Keratinocyte (primary cell): Measurements from ENCODE around the gene TTC13.
"Not testable (repeated sequence)": the region's sequence is repeated elsewhere in the genome, so short reads cannot be mapped to it uniquely, and the experiment has no call there.

Experiments
- EZH2 ChIP-seq: IDR thresholded peaks from one replicate; pipeline ENCODE4 v1.6.1; 2012; ENCODE audit warnings: inconsistent platforms, mild to moderate bottlenecking, low read length, moderate library complexity
- TF ChIP-seq, protein P1 (sequence below), 3 experiments: IDR thresholded peaks in 1 of 3; conservative IDR thresholded peaks in 1 of 3; optimal IDR thresholded peaks in 1 of 3; 2 replicates in 2 of 3; 3 replicates in 1 of 3; pipeline versions ENCODE3 to v1.5.1; 2011; ENCODE audit warnings: low read length in 3 of 3, mild to moderate bottlenecking in 3 of 3, moderate library complexity in 2 of 3, control low read depth in 1 of 3, inconsistent platforms in 1 of 3; ENCODE audit not compliant: insufficient read depth in 2 of 3; ENCODE audit errors: extremely low read depth in 1 of 3

DNA sequence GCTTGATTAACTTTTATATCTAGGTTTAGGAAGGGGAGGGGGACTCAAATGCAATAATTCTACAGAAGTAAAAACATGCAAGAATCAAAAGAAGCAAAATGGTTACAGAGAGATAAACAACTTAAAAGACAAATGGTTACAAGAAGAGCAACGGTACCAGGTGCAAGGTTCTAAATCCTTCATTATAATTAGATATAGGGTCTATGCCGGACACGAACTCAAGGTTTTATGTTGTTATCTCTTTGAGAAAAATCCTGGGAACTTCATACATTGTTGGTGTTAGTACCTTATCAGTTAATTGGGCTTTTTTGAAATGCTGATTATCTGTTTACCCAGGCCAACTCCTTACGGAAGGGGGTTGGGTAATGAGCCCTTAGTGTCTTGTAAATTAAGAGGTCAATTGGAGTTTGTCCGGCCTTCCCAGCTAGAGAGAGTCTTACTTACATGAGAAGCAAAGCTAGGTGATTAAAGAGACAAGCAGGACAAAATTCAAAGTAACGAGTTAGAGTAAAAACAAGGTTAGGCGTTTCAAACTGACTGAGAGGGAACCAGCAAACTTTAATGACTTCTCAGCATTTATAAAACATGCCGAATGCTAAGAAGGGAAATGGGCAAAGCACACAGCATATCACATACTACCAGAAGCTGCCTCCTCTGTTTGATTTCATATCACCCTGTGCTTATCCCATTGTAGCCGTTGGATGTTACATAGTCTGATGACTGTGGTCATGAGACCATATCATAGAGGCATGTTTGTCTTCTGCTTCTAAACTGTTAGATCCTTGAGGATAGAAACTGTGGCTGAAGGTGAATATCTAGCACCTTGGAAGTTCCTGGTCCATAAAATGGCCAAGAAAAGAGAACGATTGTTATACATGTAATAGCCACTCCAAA, 6.2 kb upstream of the TTC13 start:
- TF ChIP-seq, protein P1, sequence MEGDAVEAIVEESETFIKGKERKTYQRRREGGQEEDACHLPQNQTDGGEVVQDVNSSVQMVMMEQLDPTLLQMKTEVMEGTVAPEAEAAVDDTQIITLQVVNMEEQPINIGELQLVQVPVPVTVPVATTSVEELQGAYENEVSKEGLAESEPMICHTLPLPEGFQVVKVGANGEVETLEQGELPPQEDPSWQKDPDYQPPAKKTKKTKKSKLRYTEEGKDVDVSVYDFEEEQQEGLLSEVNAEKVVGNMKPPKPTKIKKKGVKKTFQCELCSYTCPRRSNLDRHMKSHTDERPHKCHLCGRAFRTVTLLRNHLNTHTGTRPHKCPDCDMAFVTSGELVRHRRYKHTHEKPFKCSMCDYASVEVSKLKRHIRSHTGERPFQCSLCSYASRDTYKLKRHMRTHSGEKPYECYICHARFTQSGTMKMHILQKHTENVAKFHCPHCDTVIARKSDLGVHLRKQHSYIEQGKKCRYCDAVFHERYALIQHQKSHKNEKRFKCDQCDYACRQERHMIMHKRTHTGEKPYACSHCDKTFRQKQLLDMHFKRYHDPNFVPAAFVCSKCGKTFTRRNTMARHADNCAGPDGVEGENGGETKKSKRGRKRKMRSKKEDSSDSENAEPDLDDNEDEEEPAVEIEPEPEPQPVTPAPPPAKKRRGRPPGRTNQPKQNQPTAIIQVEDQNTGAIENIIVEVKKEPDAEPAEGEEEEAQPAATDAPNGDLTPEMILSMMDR (optimal IDR thresholded peaks at IDR 0.05 in 1 of 3, IDR thresholded peaks at IDR 0.05 in 1 of 3, conservative IDR thresholded peaks at IDR 0.05 in 1 of 3; ENCODE audit: extremely low read depth in 1 of 3, insufficient read depth in 2 of 3, low read length in 3 of 3) = not testable (repeated sequence)
- TF ChIP-seq EZH2 = not testable (repeated sequence)
